SHP77 treated with DMSO at 0.1 percent for 48 hours (cell line): ENCODE data around the gene COG5.

Experiments used
- DNase-seq: peaks from one replicate; lab custom pipeline; 2025; lab: John Stamatoyannopoulos, UW

Gene COG5

DNA sequence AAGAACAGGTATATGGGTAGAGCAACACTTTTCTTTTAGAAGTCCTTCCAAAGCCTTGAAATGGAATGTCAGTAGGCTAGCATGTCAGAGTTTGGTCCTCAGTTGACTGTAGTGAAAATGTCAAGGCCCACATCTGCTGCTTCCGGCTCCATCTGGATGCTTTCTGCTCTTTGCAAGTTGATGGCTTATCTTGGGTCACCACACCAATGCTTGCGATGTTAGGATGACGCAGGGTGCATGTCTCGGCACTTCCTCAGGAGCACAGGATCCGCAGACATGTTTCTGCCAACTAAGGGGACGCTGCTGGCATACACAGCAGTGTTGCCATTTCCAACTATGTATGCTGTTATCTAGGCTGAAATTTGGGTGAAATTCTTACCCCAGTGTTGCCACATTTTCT, 408.9 kb downstream of the COG5 start:
- DNase-seq: no peak

DNA sequence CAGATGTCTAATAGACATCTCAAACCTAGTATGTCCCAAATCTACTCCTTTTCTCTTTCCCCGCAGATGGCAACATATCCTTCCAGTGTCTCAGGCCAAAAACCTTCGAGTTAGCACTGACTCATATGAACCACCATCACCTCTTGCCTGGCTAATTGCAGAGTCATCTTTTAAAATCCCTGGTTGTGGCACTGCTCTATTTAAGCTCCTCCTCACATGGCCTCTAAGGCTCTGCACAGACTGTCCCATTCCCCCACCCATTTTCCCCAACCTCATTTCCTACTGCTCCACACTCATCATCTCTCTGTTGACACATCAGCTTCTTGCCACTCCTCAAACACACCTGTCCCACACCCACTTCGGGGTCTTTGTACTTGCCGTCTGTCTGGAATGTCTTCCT, 411.7 kb downstream of the COG5 start:
- DNase-seq: no peak
